H9 (cell line): ENCODE results near the gene OR5V1. TPM values are rescaled to one million over a fixed set of nuclear protein-coding genes. Genes with fewer than 3 reads are reported as not detected.

Experiments
- DNase-seq: peaks from one replicate; pipeline ENCODE4 v3.0.0-alpha.2; 2017
- H2AFZ ChIP-seq: one replicate; pipeline ENCODE4 v1.6.1; 2013; ENCODE audit warnings: mild to moderate bottlenecking, low read length, control low read depth, moderate library complexity
- H2AK5ac ChIP-seq: 2 replicates; pipeline ENCODE4 v1.6.1; 2013; ENCODE audit warnings: low read length, control low read depth, mixed read lengths; ENCODE audit not compliant: insufficient read length
- H2BK120ac ChIP-seq: one replicate; pipeline ENCODE4 v1.6.1; 2013; ENCODE audit warnings: low read depth, mild to moderate bottlenecking, low read length, control low read depth, inconsistent platforms; ENCODE audit not compliant: poor library complexity, severe bottlenecking
- H2BK12ac ChIP-seq: 2 replicates; pipeline ENCODE4 v1.6.1; 2013; ENCODE audit warnings: low read length, control low read depth, mixed read lengths, low read depth; ENCODE audit not compliant: insufficient read length
- H2BK15ac ChIP-seq: 2 replicates; pipeline ENCODE4 v1.6.1; 2013; ENCODE audit warnings: low read depth, low read length, control low read depth
- H2BK20ac ChIP-seq: one replicate; pipeline ENCODE4 v1.6.1; 2013; ENCODE audit warnings: low read depth, mild to moderate bottlenecking, low read length, control low read depth, inconsistent platforms; ENCODE audit not compliant: poor library complexity, severe bottlenecking
- H2BK5ac ChIP-seq: 2 replicates; pipeline ENCODE4 v1.6.1; 2013; ENCODE audit warnings: low read length, control low read depth, mixed read lengths; ENCODE audit not compliant: insufficient read length
- H3K14ac ChIP-seq: 2 replicates; pipeline ENCODE4 v1.6.1; 2013; ENCODE audit warnings: low read length, control low read depth; ENCODE audit not compliant: insufficient read depth
- H3K18ac ChIP-seq: 2 replicates; pipeline ENCODE4 v1.6.1; 2013; ENCODE audit warnings: low read depth, mild to moderate bottlenecking, mixed read lengths, low read length, control low read depth; ENCODE audit not compliant: insufficient read length
- H3K23ac ChIP-seq: 2 replicates; pipeline ENCODE4 v1.6.1; 2013; ENCODE audit warnings: low read length, control low read depth, mixed read lengths, low read depth; ENCODE audit not compliant: insufficient read length
- H3K23me2 ChIP-seq: 2 replicates; pipeline ENCODE4 v1.6.1; 2013; ENCODE audit warnings: low read depth, mild to moderate bottlenecking, mixed read lengths, low read length, control low read depth; ENCODE audit not compliant: insufficient read length, poor library complexity, severe bottlenecking
- H3K27ac ChIP-seq: 2 replicates; pipeline ENCODE4 v1.5.1; 2013; ENCODE audit warnings: low read length, control low read depth, mixed read lengths, low read depth; ENCODE audit not compliant: insufficient read length
- H3K27me3 ChIP-seq: 2 replicates; pipeline ENCODE4 v1.6.1; 2013; ENCODE audit warnings: low read length, control low read depth, inconsistent platforms; ENCODE audit not compliant: insufficient read depth
- H3K4ac ChIP-seq: 2 replicates; pipeline ENCODE4 v1.6.1; 2013; ENCODE audit warnings: low read depth, mild to moderate bottlenecking, control low read depth, inconsistent platforms, low read length, moderate library complexity
- H3K4me1 ChIP-seq: 2 replicates; pipeline ENCODE4 v1.6.1; 2013; ENCODE audit warnings: low read length, control low read depth, inconsistent platforms; ENCODE audit not compliant: insufficient read depth
- H3K4me2 ChIP-seq: 2 replicates; pipeline ENCODE4 v1.6.1; 2013; ENCODE audit warnings: low read length, control low read depth, mixed read lengths; ENCODE audit not compliant: insufficient read length, insufficient read depth
- H3K56ac ChIP-seq: 2 replicates; pipeline ENCODE4 v1.6.1; 2013; ENCODE audit warnings: low read depth, mild to moderate bottlenecking, mixed read lengths, low read length, control low read depth; ENCODE audit not compliant: insufficient read length
- H3K79me1 ChIP-seq: 2 replicates; pipeline ENCODE4 v1.6.1; 2013; ENCODE audit warnings: low read depth, mild to moderate bottlenecking, moderate library complexity, low read length, control low read depth, inconsistent platforms; ENCODE audit not compliant: insufficient read depth, poor library complexity, severe bottlenecking
- H3K79me2 ChIP-seq: 2 replicates; pipeline ENCODE4 v1.6.1; 2013; ENCODE audit warnings: low read length, control low read depth, inconsistent platforms; ENCODE audit not compliant: insufficient read depth
- H3K9ac ChIP-seq: 2 replicates; pipeline ENCODE4 v1.6.1; 2013; ENCODE audit warnings: low read length, control low read depth, mixed read lengths; ENCODE audit not compliant: insufficient read length; ENCODE audit errors: extremely low read depth
- H3K9me3 ChIP-seq: one replicate; pipeline ENCODE4 v1.6.1; 2013; ENCODE audit warnings: low read depth, low read length, inconsistent platforms; ENCODE audit not compliant: control insufficient read depth
- H3T11ph ChIP-seq: one replicate; pipeline ENCODE4 v1.6.1; 2013; ENCODE audit warnings: mild to moderate bottlenecking, low read length, control low read depth, inconsistent platforms
- H4K20me1 ChIP-seq: one replicate; pipeline ENCODE4 v1.6.1; 2013; ENCODE audit not compliant: control insufficient read depth, insufficient read length, insufficient read depth
- H4K5ac ChIP-seq: 2 replicates; pipeline ENCODE4 v1.6.1; 2013; ENCODE audit warnings: low read depth, mild to moderate bottlenecking, mixed read lengths, low read length, control low read depth; ENCODE audit not compliant: insufficient read length
- H4K8ac ChIP-seq: replicated peaks from 2 replicates; pipeline ENCODE4 v1.6.1; 2013; ENCODE audit warnings: low read length, control low read depth, mixed read lengths, low read depth; ENCODE audit not compliant: insufficient read length
- H4K91ac ChIP-seq: 2 replicates; pipeline ENCODE4 v1.6.1; 2013; ENCODE audit warnings: low read depth, mild to moderate bottlenecking, moderate library complexity, mixed read lengths, low read length, control low read depth; ENCODE audit not compliant: insufficient read length
- H3K27ac Mint-ChIP-seq, 3 experiments: 2 replicates in 2 of 3; 3 replicates in 1 of 3; pipeline ENCODE4 v1.8.0; 2020 to 2021; ENCODE audit warnings: mixed read lengths in 3 of 3, mild to moderate bottlenecking in 1 of 3, moderate library complexity in 1 of 3
- H3K27me3 Mint-ChIP-seq: 2 replicates; pipeline ENCODE4 v1.8.0; 2021; ENCODE audit warnings: low read depth, mild to moderate bottlenecking, moderate library complexity, mixed read lengths
- H3K36me3 Mint-ChIP-seq, 3 experiments: 2 replicates in 2 of 3; 3 replicates in 1 of 3; pipeline ENCODE4 v1.8.0; 2020 to 2021; ENCODE audit warnings: low read depth in 3 of 3, mixed read lengths in 3 of 3; ENCODE audit not compliant: insufficient read depth in 1 of 3
- H3K4me1 Mint-ChIP-seq, 2 experiments: 2 replicates each; pipeline ENCODE4 v1.8.0; 2020; ENCODE audit warnings: mixed read lengths in 2 of 2
- H3K4me3 Mint-ChIP-seq, 2 experiments: 2 replicates in 1 of 2; 3 replicates in 1 of 2; pipeline ENCODE4 v1.8.0; 2020 to 2021; ENCODE audit warnings: mild to moderate bottlenecking in 2 of 2, mixed read lengths in 2 of 2, moderate library complexity in 1 of 2
- H3K9me3 Mint-ChIP-seq, 2 experiments: 2 replicates in 1 of 2; 3 replicates in 1 of 2; pipeline ENCODE4 v1.8.0; 2020; ENCODE audit warnings: mild to moderate bottlenecking in 2 of 2, mixed read lengths in 2 of 2, moderate library complexity in 1 of 2
- CTCF ChIP-seq: fragments of 200-600 bp; sonication (generic); conservative IDR thresholded peaks from 3 replicates; pipeline ENCODE4 v1.8.0; 2021; ENCODE audit warnings: antibody characterized with exemption, mild to moderate bottlenecking
- total RNA-seq: library from RNA; stranded (reverse); gene quantifications from 2 replicates; pipeline ENCODE4 v1.2.1, GENCODE V29; 2021

Gene OR5V1
- total RNA-seq, 1 experiment from 2014 or later, result not detected

DNA sequence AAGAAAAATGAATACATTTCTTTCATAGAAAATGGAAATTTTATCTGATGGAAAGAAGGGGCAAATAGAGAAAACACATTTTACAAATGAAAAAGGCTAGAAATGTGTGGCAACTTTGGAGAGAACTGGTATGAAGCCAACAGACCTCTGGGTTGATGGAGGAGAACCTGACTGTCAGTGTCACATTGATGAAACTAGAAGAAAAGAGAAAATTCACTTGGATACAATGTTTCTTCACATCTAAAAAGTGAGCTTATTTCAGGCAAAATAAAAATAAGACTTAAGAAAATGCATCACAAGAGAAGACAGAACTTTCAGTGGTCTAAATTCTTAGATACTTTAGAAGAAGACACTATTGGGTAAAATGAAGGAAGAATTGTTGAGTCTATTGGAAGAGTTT is 26.7 kb upstream of the OR5V1 start, which contains the start of gene OR12D2:
Gene OR12D2 (plus strand): TSS at position 301 of the 400 bp plus-strand sequence. CDS start 1,069 bp downstream, outside the sequence.
- no peaks in the 10 kb centered on the region; a peak in 1 of 7 replicates for H3K36me3 Mint-ChIP-seq
- Histone ChIP-seq H3K4me2 (no peak within 1 kb of the TSS), H3T11ph (no peak within 1 kb of the TSS), H4K5ac (no peak within 1 kb of the TSS), H2AFZ (no peak within 1 kb of the TSS), H2BK12ac (no peak within 1 kb of the TSS), H3K4me1 (no peaks in the 10 kb centered on the region), H2BK120ac (no peak within 1 kb of the TSS), H3K23ac (no peak within 1 kb of the TSS), H3K9ac (no peak within 1 kb of the TSS), H3K79me2 (no peaks in the 10 kb centered on the region), H3K4ac (no peak within 1 kb of the TSS), H2BK5ac (no peak within 1 kb of the TSS), H3K23me2 (no peaks in the 10 kb centered on the region), H4K8ac (no peak within 1 kb of the TSS), H3K18ac (no peak within 1 kb of the TSS), H3K9me3 (no peaks in the 10 kb centered on the region), H4K20me1 (no peaks in the 10 kb centered on the region), H3K79me1 (no peaks in the 10 kb centered on the region), H3K14ac (no peak within 1 kb of the TSS), H3K27me3 (no peaks in the 10 kb centered on the region), H3K56ac (no peak within 1 kb of the TSS), H2AK5ac (no peak within 1 kb of the TSS), H2BK20ac (no peak within 1 kb of the TSS), H2BK15ac (no peak within 1 kb of the TSS), H3K27ac (no peak within 1 kb of the TSS), H4K91ac (no peak within 1 kb of the TSS)
- no peak within 1 kb of the TSS for H3K4me3 Mint-ChIP-seq
- H3K4me1 Mint-ChIP-seq, result peaks cover 12 to 13% of the 10 kb centered on the region in 2 experiments
- TF ChIP-seq CTCF, result no peak
- H3K27ac Mint-ChIP-seq, result peak within 1 kb of the TSS in 1 of 3 experiments; percentile 12; a peak in 2 of 7 replicates
- DNase-seq, result no peak
- peaks cover 4% of the 10 kb centered on the region for H3K27me3 Mint-ChIP-seq
- no peaks in the 10 kb centered on the region for H3K9me3 Mint-ChIP-seq
